ENCODE data around the gene RGS9.

DNA sequence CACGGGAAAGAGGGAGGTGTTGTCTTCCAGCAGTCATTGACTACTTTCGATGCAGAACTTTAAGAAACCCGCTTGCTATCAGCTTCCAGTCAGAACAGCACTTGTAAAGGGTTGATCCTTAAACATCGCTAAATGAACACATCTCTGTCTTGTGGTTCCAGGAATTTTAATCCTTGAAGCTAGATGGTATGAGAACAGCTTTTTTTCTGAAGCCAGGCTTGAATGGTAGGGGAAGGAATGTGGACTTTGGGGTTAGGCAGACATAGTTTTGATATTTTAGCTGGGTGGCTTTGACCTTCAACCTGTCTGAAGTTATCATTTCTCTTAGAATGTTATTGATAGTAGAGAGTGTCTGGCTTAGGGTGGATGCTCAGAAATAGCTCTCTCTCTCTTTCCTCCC lies 81.1 kb downstream of the RGS9 start:
- TF ChIP-seq, protein P1, sequence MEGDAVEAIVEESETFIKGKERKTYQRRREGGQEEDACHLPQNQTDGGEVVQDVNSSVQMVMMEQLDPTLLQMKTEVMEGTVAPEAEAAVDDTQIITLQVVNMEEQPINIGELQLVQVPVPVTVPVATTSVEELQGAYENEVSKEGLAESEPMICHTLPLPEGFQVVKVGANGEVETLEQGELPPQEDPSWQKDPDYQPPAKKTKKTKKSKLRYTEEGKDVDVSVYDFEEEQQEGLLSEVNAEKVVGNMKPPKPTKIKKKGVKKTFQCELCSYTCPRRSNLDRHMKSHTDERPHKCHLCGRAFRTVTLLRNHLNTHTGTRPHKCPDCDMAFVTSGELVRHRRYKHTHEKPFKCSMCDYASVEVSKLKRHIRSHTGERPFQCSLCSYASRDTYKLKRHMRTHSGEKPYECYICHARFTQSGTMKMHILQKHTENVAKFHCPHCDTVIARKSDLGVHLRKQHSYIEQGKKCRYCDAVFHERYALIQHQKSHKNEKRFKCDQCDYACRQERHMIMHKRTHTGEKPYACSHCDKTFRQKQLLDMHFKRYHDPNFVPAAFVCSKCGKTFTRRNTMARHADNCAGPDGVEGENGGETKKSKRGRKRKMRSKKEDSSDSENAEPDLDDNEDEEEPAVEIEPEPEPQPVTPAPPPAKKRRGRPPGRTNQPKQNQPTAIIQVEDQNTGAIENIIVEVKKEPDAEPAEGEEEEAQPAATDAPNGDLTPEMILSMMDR (IDR thresholded peaks at IDR 0.05; ENCODE audit: low read depth, low read length, missing input control) = no peak
- TF ChIP-seq, protein P2, sequence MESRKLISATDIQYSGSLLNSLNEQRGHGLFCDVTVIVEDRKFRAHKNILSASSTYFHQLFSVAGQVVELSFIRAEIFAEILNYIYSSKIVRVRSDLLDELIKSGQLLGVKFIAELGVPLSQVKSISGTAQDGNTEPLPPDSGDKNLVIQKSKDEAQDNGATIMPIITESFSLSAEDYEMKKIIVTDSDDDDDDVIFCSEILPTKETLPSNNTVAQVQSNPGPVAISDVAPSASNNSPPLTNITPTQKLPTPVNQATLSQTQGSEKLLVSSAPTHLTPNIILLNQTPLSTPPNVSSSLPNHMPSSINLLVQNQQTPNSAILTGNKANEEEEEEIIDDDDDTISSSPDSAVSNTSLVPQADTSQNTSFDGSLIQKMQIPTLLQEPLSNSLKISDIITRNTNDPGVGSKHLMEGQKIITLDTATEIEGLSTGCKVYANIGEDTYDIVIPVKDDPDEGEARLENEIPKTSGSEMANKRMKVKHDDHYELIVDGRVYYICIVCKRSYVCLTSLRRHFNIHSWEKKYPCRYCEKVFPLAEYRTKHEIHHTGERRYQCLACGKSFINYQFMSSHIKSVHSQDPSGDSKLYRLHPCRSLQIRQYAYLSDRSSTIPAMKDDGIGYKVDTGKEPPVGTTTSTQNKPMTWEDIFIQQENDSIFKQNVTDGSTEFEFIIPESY (IDR thresholded peaks at IDR 0.05) = no peak
- TF ChIP-seq JUND (IDR thresholded peaks at IDR 0.05) (no peak), YY1 (IDR thresholded peaks at IDR 0.05) (no peak), FOXA1 (IDR thresholded peaks at IDR 0.05) (no peak)

Data from liver (tissue), 3 donors.